IMR-90 (cell line): ENCODE measurements around the gene CLEC19A.

ENCODE experiments used
- BHLHE40 ChIP-seq: fragments of 150-350 bp; IDR thresholded peaks from 2 replicates; pipeline ENCODE4 v1.6.1; 2016; ENCODE audit warnings: mild to moderate bottlenecking, low read depth, low read length
- CEBPB ChIP-seq: IDR thresholded peaks from 2 replicates; pipeline ENCODE4 v1.6.1; 2012; ENCODE audit warnings: low read depth, low read length, improper control_type of control experiment
- CHD1 ChIP-seq: IDR thresholded peaks from 2 replicates; pipeline ENCODE4 v1.6.1; 2012; ENCODE audit warnings: low read depth, low read length, improper control_type of control experiment
- CTCF ChIP-seq: conservative IDR thresholded peaks from 2 replicates; pipeline ENCODE4 v1.5.1; 2012; ENCODE audit warnings: mild to moderate bottlenecking, low read depth, low read length, improper control_type of control experiment
- ELK1 ChIP-seq: fragments of 150-350 bp; IDR thresholded peaks from 2 replicates; pipeline ENCODE4 v1.6.1; 2016; ENCODE audit warnings: low read depth, mild to moderate bottlenecking, low read length, moderate library complexity, borderline replicate concordance
- FOS ChIP-seq: fragments of 150-350 bp; IDR thresholded peaks from 2 replicates; pipeline ENCODE4 v1.6.1; 2016; ENCODE audit warnings: low read depth, low read length
- MAFK ChIP-seq: IDR thresholded peaks from 2 replicates; pipeline ENCODE4 v1.6.1; 2012; ENCODE audit warnings: low read depth, low read length, improper control_type of control experiment
- MXI1 ChIP-seq: IDR thresholded peaks from 2 replicates; pipeline ENCODE4 v1.6.1; 2012; ENCODE audit warnings: low read depth, mild to moderate bottlenecking, low read length, moderate library complexity, borderline replicate concordance
- POLR2A ChIP-seq: IDR thresholded peaks from 2 replicates; pipeline ENCODE4 v1.6.1; 2012; ENCODE audit warnings: mild to moderate bottlenecking, low read depth, low read length
- RAD21 ChIP-seq: IDR thresholded peaks from 2 replicates; pipeline ENCODE4 v1.6.1; 2012; ENCODE audit warnings: low read length, improper control_type of control experiment
- RCOR1 ChIP-seq: IDR thresholded peaks from 2 replicates; pipeline ENCODE4 v1.6.1; 2012; ENCODE audit warnings: mild to moderate bottlenecking, low read length, improper control_type of control experiment; ENCODE audit not compliant: insufficient replicate concordance
- SMC3 ChIP-seq: fragments of 150-350 bp; IDR thresholded peaks from 2 replicates; pipeline ENCODE4 v1.6.1; 2016; ENCODE audit warnings: low read depth, mild to moderate bottlenecking, antibody characterized with exemption, low read length, moderate library complexity
- USF2 ChIP-seq: fragments of 150-350 bp; IDR thresholded peaks from 2 replicates; pipeline ENCODE4 v1.6.1; 2017; ENCODE audit warnings: mild to moderate bottlenecking, antibody characterized with exemption, low read length, low read depth

- TF ChIP-seq CTCF (no peak), CEBPB (no peak), MAFK (no peak), MXI1 (no peak), POLR2A (no peak), RAD21 (no peak), SMC3 (no peak), ELK1 (no peak), BHLHE40 (no peak), RCOR1 (no peak), FOS (no peak), USF2 (no peak), CHD1 (no peak)
Measured at GRCh38 chr16:19331794-19332193, 46.3 kb downstream of the CLEC19A start.
